HG03108 (cell line): ENCODE data around the gene FZD10.

Experiments
- ATAC-seq: cut with Tn5 transposase; IDR thresholded peaks from one replicate; pipeline ENCODE4 v1.9.1; 2021; ENCODE audit warnings: moderate library complexity; ENCODE audit not compliant: unreplicated experiment

FZD10 gene

DNA sequence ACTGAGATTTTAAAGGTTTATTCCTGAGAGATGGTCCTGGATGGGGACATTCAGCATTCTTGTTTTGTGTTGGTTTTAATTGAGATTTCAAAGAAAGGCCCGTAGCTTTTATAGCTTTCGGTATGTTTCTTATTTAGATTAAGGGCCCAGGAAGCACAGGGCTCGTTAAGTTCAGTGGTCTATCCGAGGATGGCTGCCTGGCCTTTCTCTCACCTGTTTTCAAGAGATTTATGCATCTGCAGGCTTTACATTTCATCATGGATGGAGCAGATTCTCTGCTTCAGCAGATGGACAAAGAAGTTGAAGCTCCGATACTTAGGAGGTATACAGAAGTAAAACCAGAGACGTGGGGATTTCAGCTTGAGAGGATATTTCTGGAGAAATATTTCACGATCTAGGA, 16.0 kb downstream of the FZD10 start:
- ATAC-seq: no peak

DNA sequence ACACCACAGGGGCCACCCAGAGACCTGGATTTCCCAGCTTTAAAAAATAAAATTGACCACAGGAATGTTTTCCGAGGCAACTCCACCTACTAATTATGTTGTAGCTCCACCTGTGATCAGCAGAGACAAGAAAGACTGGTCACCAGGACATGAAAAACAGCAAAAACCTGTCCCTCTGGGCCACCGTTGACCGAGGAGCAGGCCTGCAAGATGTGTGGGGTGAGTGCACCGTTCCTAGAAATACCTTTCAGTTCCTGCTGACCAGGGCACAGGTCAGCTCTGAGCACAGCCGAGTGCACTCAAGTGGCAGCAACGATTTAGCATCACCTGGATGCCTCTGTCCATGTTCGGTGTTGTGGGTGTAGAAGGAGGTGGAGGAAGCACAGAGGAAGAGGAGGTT, 16.9 kb downstream of the FZD10 start:
- no peak for ATAC-seq

- no peak for ATAC-seq
Observed at GRCh38 chr12:130179621-130180020, 17.4 kb downstream of the FZD10 start.

- no peak for ATAC-seq
Observed at GRCh38 chr12:130181211-130181610, 18.9 kb downstream of the FZD10 start.

DNA sequence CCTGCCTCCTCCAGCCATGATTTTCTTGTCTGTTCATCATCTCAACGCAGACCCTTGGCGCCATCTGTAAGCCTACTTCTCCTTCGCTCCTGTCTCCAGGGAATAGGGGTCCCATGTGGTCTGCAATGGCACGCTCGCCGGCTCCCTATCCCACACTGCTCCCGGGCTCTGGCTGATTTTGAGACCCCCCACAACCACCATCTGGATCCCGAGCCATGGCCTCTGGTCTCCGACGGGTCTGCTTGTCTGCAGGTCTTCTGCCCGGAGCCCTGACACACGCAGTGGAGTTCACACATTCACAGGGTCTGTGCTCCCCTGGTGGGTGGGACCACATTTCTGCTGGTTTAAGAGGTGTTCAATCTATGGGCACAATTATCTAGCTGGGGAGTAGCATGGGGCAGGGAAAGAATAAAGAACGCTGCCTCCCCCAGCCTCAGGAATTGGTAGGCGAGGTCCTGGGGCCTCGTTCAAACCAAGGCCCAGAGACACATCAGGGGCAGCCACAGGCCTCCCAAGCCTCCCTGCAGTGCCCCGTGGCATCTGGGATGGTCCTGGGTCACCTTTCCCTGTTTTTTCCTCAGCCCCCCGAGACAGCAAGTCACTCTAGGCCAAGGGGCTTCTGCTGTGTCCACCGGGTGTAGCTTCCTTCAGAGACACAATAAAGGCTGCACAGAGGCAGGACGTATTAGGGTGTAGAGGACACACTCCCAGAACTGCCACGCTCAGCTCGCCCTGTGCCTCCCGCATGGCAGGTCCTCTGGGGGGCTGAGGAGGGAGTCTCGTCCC, 21.5 kb downstream of the FZD10 start:
- ATAC-seq: no peak

- ATAC-seq: no peak
Observed at GRCh38 chr12:130184404-130185090, 22.3 kb downstream of the FZD10 start.

- ATAC-seq: no peak
Observed at GRCh38 chr12:130185455-130186391, 23.5 kb downstream of the FZD10 start.

- ATAC-seq: no peak
Observed at GRCh38 chr12:130186651-130187268, 24.5 kb downstream of the FZD10 start.

GRCh38 chr12:130192642-130193345, 30.5 kb downstream of the FZD10 start:
- ATAC-seq: no peak

- ATAC-seq: no peak
Observed at GRCh38 chr12:130194154-130194553, 31.9 kb downstream of the FZD10 start.

DNA sequence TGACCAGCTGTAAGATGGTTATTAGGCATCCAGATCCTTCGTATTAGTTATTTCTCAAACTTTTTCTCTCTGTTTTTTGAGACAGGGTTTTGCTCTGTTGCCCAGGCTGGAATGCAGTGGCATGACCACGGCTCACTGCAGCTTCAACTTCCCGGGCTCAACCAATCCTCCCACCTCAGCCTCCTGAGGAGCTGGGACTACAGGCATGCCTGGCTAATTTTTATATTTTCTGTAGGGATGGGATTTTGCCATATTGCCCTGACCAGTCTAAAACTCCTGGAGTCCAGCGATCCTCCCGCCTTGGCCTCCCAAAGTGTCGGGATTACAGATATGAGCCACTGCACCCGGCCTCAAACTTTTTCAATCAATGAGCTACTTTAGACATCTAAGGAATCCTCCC, 33.1 kb downstream of the FZD10 start:
- no peak for ATAC-seq

DNA sequence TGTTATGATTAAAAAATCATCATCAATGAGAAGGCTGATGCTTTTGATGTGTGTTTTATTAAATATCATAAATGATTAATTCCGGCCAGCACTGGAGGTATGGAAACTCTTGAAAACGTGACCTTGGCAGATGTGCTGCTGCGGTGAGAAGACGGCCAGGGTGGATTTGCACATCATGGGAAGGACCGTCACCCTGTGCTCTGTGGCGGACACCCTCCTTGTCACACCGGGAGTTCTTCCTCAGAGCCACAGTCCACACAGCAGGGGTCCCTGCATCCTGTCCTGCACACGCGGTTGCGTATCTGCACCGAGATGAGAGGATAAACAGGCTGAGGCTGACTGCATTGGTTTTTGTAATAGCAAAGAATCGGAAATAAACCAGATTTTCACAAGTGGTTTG, 33.5 kb downstream of the FZD10 start:
- ATAC-seq: no peak

GRCh38 chr12:130196827-130197226, 34.6 kb downstream of the FZD10 start:
- ATAC-seq: no peak

DNA sequence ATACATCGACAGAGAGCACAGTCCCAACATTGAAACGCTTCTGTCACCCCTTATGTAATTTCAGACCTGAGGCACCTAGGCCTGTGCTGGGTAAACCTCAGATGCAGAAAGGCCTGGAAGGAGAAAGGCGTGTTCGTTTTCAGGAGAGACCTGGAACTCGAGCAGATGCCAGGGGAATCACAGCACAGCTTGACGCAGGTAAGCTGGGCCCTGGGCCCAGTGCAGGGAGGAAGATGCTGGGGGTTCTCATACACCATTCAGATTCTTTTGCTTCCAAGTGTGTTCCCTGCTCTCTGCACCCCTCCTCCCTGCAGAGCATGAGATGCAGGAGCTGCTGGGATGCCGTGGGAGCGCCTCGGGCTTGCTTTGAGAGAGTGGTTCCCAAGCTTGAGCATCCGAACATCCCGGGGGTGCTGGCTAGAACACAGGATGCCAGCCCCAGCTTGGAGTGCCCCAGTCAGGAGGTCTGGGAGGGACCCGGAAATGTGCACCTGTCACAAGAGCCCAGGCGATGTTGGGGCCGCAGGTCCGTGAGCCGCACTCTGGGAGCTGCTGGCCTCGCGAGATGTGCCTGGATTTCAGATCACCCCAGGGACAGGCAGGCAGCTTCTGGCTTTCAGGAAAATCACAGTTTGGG, 35.9 kb downstream of the FZD10 start:
- ATAC-seq: no peak

DNA sequence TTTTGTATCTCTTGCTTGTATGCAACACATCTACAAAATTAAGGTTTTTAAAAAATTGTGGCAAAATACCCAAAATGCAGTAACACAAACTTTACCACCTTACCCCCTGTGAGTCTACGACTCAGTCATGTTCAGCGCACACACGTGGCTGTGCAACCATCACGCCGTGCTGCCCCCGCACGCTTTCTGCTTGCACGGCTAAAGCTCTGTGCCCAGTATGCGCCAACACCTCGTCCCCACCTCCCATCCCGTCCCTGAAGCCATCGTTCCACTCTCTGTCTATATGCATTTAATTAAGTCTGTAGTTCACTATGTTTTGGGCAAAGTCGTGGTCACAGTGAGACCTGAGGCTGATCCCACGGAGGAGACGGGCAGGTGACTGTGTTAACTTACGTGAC, 36.4 kb downstream of the FZD10 start:
- ATAC-seq: no peak

GRCh38 chr12:130199581-130200390, 37.5 kb downstream of the FZD10 start:
- no peak for ATAC-seq

DNA sequence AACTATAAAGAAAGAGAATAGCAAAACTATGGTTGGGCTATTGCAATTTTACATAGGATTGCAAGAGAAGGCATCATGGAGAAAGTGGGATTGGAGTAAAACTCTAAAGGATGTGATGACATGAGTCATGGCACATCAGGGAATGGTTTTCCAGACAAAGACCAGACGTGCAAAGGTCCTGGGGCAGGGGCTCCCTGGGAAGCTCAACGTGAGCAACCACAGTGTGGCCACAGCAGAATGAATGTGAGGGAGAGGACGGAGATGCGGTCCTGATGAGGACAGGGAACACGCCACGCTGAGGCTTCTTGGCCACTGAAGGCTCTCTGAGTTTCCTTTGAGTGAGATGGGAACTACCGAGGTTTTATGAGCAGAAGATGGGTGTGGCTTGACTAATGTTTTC, 38.2 kb downstream of the FZD10 start:
- ATAC-seq: no peak

DNA sequence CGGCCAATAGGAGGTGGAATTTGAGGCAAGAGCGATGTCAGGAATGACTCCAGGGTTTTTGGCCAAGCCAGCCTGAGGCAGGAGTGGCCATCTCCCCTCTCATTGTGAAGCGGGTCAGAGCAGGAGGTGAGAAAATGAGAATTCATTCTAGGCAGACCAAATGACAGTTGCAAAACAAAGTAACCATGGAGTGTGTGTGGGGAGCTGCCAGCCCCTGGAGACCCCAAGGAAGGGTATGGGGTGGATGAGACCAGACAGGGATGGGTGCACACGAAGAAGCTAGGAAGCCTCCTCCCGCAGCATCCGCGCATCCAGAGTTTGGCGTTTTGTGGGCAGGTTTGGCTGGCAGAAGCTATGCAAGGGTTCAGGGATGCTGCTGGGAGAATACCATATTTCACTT, 38.8 kb downstream of the FZD10 start:
- ATAC-seq: no peak

DNA sequence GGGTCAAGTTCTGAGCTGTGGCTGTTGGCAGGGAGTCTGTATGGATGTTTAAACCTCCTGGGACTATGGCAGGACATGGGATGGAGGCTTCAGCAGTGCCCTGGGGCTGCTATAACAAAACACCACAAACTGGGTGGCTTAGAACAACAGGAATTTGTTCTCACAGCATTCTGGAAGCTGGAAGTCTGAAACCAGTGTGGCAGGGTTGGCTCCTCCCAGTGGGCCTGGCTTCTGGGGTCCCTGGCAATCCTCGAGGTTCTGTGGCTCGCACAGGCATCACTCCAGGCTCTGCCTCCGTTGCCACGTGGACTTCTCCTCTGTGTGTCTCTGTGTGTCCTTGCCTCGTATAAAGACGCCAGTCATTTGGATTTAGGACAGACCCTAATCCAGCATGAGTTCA, 39.9 kb downstream of the FZD10 start:
- ATAC-seq: no peak
